Loucy (cell line): Measurements from ENCODE around the gene CAMK2D.
"Not testable (repeated sequence)": the region's sequence is repeated elsewhere in the genome, so short reads cannot be mapped to it uniquely, and the experiment has no call there.

Source experiments
- H2AFZ ChIP-seq: fragments of 200-600 bp; sonication (generic); 2 replicates; pipeline ENCODE4 v1.6.0; 2016; ENCODE audit warnings: antibody characterized with exemption, mild to moderate bottlenecking, low read length, moderate library complexity
- H3F3A ChIP-seq: fragments of 200-600 bp; 2 replicates; pipeline ENCODE4 v1.6.0; 2016; ENCODE audit warnings: antibody characterized with exemption, low read depth, mild to moderate bottlenecking
- H3K27me3 ChIP-seq: fragments of 200-600 bp; sonication (generic); 2 replicates; pipeline ENCODE4 v1.6.1; 2014; ENCODE audit warnings: low read length, mild to moderate bottlenecking; ENCODE audit not compliant: insufficient read depth, poor library complexity, severe bottlenecking
- H3K36me3 ChIP-seq: fragments of 200-600 bp; sonication (generic); 2 replicates; pipeline ENCODE4 v1.6.1; 2016; ENCODE audit warnings: low read length; ENCODE audit not compliant: insufficient read depth
- H3K4me1 ChIP-seq: fragments of 200-600 bp; sonication (generic); 2 replicates; pipeline ENCODE4 v1.5.1; 2014; ENCODE audit warnings: low read length, mild to moderate bottlenecking; ENCODE audit not compliant: insufficient read depth, poor library complexity, severe bottlenecking
- H3K4me2 ChIP-seq: fragments of 200-600 bp; sonication (generic); 2 replicates; pipeline ENCODE4 v1.6.0; 2014; ENCODE audit warnings: antibody characterized with exemption, low read length, low read depth, mild to moderate bottlenecking; ENCODE audit not compliant: poor library complexity, severe bottlenecking
- H3K4me3 ChIP-seq: fragments of 200-600 bp; sonication (generic); 2 replicates; pipeline ENCODE4 v1.5.1; 2014; ENCODE audit warnings: low read length, mild to moderate bottlenecking, mixed read lengths; ENCODE audit not compliant: poor library complexity, severe bottlenecking
- H3K79me2 ChIP-seq: fragments of 200-600 bp; sonication (generic); 2 replicates; pipeline ENCODE4 v1.6.1; 2014; ENCODE audit warnings: low read length; ENCODE audit not compliant: insufficient read depth
- H3K9ac ChIP-seq: fragments of 200-600 bp; sonication (generic); 2 replicates; pipeline ENCODE4 v1.6.0; 2014; ENCODE audit warnings: mild to moderate bottlenecking, low read depth, low read length, moderate library complexity; ENCODE audit not compliant: poor library complexity, severe bottlenecking
- H3K9me2 ChIP-seq: fragments of 200-600 bp; sonication (generic); replicated peaks from 2 replicates; pipeline ENCODE4 v1.6.1; 2016; ENCODE audit warnings: low read depth, low read length, mixed read lengths
- H3K9me3 ChIP-seq: fragments of 200-600 bp; sonication (generic); 2 replicates; pipeline ENCODE4 v1.6.1; 2014; ENCODE audit warnings: mild to moderate bottlenecking, antibody characterized with exemption, low read length, low read depth; ENCODE audit not compliant: insufficient read depth
- H4K20me1 ChIP-seq: fragments of 200-600 bp; sonication (generic); 2 replicates; pipeline ENCODE4 v1.6.0; 2014; ENCODE audit warnings: antibody characterized with exemption, low read length, mild to moderate bottlenecking; ENCODE audit not compliant: insufficient read depth, poor library complexity, severe bottlenecking
- EZH2phosphoT487 ChIP-seq: fragments of 200-600 bp; IDR thresholded peaks from 2 replicates; pipeline ENCODE4 v1.6.1; 2018; ENCODE audit warnings: antibody characterized with exemption, mild to moderate bottlenecking, moderate library complexity, borderline replicate concordance
- TF ChIP-seq, protein P1 (sequence below): fragments of 200-600 bp; sonication (generic); conservative IDR thresholded peaks from 2 replicates; pipeline ENCODE4 v1.5.1; 2014; ENCODE audit warnings: mild to moderate bottlenecking, antibody characterized with exemption, low read length

CAMK2D gene

DNA sequence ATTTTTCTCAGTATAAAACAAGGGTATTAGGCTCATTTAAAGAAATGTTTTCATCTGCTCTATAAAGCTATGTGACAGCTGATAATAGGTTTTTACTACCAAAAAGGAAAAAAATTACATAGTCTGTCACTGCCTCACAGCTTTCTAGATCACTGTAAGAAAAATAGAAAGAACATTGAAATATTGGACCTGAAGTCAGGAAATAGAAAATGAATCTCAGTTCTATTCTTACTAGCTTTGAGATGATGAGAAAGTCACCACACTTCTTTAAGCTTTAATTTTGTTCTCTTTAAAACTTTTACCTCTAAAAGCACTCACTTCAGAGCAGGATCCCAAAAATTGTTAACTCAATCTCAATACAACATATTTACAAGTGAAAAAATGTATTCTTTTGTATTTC is 45.3 kb upstream of the CAMK2D start:
- H3K9me2 ChIP-seq = no peaks in the 10 kb centered on the region
- no peaks in the 10 kb centered on the region for H4K20me1 ChIP-seq
- no peaks in the 10 kb centered on the region for H3F3A ChIP-seq
- no peak overlapping the region for H3K4me3 ChIP-seq
- no peaks in the 10 kb centered on the region for H3K79me2 ChIP-seq
- H3K36me3 ChIP-seq = no peaks in the 10 kb centered on the region
- H3K4me2 ChIP-seq = no peak overlapping the region
- H3K4me1 ChIP-seq = no peaks in the 10 kb centered on the region
- H3K9ac ChIP-seq = no peak overlapping the region
- TF ChIP-seq, protein P1, sequence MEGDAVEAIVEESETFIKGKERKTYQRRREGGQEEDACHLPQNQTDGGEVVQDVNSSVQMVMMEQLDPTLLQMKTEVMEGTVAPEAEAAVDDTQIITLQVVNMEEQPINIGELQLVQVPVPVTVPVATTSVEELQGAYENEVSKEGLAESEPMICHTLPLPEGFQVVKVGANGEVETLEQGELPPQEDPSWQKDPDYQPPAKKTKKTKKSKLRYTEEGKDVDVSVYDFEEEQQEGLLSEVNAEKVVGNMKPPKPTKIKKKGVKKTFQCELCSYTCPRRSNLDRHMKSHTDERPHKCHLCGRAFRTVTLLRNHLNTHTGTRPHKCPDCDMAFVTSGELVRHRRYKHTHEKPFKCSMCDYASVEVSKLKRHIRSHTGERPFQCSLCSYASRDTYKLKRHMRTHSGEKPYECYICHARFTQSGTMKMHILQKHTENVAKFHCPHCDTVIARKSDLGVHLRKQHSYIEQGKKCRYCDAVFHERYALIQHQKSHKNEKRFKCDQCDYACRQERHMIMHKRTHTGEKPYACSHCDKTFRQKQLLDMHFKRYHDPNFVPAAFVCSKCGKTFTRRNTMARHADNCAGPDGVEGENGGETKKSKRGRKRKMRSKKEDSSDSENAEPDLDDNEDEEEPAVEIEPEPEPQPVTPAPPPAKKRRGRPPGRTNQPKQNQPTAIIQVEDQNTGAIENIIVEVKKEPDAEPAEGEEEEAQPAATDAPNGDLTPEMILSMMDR = no peak
- H2AFZ ChIP-seq = no peak overlapping the region
- no peaks in the 10 kb centered on the region for H3K27me3 ChIP-seq
- peaks cover 8% of the 10 kb centered on the region for H3K9me3 ChIP-seq

DNA sequence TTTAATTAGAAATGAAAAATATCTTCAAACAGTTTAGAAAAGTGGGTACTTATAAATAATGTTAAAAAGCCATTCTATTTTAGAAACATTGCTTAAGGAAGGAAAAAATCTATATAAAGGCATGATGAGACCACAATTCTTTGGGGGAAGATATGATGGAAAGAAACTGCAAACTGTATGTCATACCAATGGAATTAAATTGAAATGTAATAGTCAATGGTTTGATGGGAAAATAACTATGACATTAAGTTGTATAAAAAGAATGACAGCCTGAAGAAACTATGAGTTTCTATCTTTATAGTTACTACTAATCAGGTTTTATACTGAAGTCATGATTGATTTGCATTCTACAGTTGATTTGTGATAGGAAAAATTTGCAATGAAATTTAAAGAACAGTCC is 40.3 kb upstream of the CAMK2D start:
- no peaks in the 10 kb centered on the region for H3K27me3 ChIP-seq
- H3K4me1 ChIP-seq = no peaks in the 10 kb centered on the region
- no peaks in the 10 kb centered on the region for H3K9me2 ChIP-seq
- no peak overlapping the region for H3K4me3 ChIP-seq
- H3K9ac ChIP-seq = no peak overlapping the region
- peaks cover 8% of the 10 kb centered on the region for H3K9me3 ChIP-seq
- no peaks in the 10 kb centered on the region for H3K79me2 ChIP-seq
- H3F3A ChIP-seq = no peaks in the 10 kb centered on the region
- H3K36me3 ChIP-seq = no peaks in the 10 kb centered on the region
- TF ChIP-seq, protein P1 = no peak
- no peak for TF ChIP-seq EZH2phosphoT487
- H2AFZ ChIP-seq = no peak overlapping the region
- no peaks in the 10 kb centered on the region for H4K20me1 ChIP-seq
- H3K4me2 ChIP-seq = no peak overlapping the region

DNA sequence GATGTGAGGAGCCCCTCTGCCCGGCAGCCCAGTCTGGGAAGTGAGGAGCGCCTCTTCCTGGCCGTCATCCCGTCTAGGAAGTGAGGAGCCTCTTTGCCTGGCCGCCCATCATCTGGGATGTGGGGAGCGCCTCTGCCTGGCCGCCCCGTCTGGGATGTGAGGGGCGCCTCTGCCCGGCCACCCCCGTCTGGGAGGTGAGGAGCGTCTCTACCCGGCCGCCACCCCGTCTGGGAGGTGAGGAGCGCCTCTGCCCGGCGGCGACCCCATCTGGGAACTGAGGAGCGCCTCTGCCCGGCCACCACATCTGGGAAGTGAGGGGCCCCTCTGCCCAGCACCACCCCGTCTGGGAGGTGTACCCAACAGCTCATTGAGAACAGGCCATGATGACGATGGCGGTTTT is 34.8 kb upstream of the CAMK2D start:
- not testable (repeated sequence) for H3K9ac ChIP-seq, H3K36me3 ChIP-seq, H3K79me2 ChIP-seq, H3F3A ChIP-seq, H2AFZ ChIP-seq, H3K27me3 ChIP-seq, H3K4me3 ChIP-seq, H4K20me1 ChIP-seq, H3K4me2 ChIP-seq, H3K9me2 ChIP-seq, H3K4me1 ChIP-seq
- peaks cover 16% of the 10 kb centered on the region for H3K9me3 ChIP-seq

DNA sequence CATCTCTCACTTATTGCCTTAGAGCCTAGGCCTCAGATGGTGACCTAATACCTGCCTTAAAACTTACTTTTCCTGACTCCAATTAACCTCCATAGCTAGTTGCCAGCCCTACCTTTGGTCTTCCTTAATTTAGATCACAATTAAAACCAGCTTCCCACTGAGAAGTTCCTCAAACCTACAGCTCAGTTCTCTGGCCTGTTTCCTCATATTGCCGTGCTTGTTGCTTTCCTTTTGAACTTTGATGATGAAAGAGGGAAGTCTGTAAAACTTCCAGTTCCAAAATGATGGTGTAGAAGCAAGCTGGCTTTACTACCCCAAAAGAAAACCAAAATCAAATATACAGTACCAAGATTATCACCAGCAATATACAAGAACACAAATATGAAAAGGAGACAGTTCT is 28.9 kb upstream of the CAMK2D start:
- Histone ChIP-seq H3K27me3 (no peaks in the 10 kb centered on the region), H3K4me2 (no peak overlapping the region), H3K79me2 (no peaks in the 10 kb centered on the region), H3K36me3 (no peaks in the 10 kb centered on the region), H4K20me1 (no peaks in the 10 kb centered on the region), H2AFZ (no peak overlapping the region), H3K4me1 (no peaks in the 10 kb centered on the region), H3K9ac (no peak overlapping the region), H3K9me3 (peaks cover 17% of the 10 kb centered on the region), H3K4me3 (no peak overlapping the region), H3F3A (no peaks in the 10 kb centered on the region), H3K9me2 (no peaks in the 10 kb centered on the region)
- TF ChIP-seq, protein P1 = no peak
- no peak for TF ChIP-seq EZH2phosphoT487
